Activated naive CD8-positive, alpha-beta T cell treated with anti-CD3 and anti-CD28 coated beads, Interleukin-2, amount 10 ng/mL, durations not matched to agents 7 days and 5 days (primary cell): ENCODE results near the gene RIT2. TPM values are rescaled to one million over a fixed set of nuclear protein-coding genes. Genes with fewer than 3 reads are reported as not detected.

Experiments
- ATAC-seq: fragments of 150-1000 bp; cut with Tn5 transposase; one replicate; pipeline ENCODE4 v1.10.0; 2021; ENCODE audit warnings: low read depth, moderate library complexity
- POLR2A ChIA-PET: fragments of 350-600 bp; sonication (Branson Sonifier 250); formaldehyde crosslinking; loops from one replicate; lab custom pipeline; 2021; ENCODE audit warnings: antibody characterized with exemption; lab: Charles Lee
- DNase-seq: peaks from one replicate; pipeline ENCODE4 v3.0.0; 2021
- H3K27ac Mint-ChIP-seq: one replicate; pipeline ENCODE4 v1.8.0; 2022; ENCODE audit warnings: mild to moderate bottlenecking, mixed read lengths
- H3K27me3 Mint-ChIP-seq: one replicate; pipeline ENCODE4 v1.8.0; 2022; ENCODE audit warnings: mild to moderate bottlenecking, moderate library complexity, mixed read lengths
- H3K36me3 Mint-ChIP-seq: one replicate; pipeline ENCODE4 v1.8.0; 2021; ENCODE audit warnings: mild to moderate bottlenecking, mixed read lengths
- H3K4me1 Mint-ChIP-seq: one replicate; pipeline ENCODE4 v1.8.0; 2021; ENCODE audit warnings: mixed read lengths
- H3K4me3 Mint-ChIP-seq: one replicate; pipeline ENCODE4 v1.8.0; 2022; ENCODE audit warnings: mild to moderate bottlenecking, moderate library complexity, mixed read lengths
- H3K9me3 Mint-ChIP-seq: one replicate; pipeline ENCODE4 v1.8.0; 2021; ENCODE audit warnings: mixed read lengths
- total RNA-seq, 2 experiments: library from RNA; stranded (reverse); gene quantifications; one replicate each; pipeline ENCODE4 v1.2.3, GENCODE V29; 2021

The RIT2 gene
- not detected for total RNA-seq

DNA sequence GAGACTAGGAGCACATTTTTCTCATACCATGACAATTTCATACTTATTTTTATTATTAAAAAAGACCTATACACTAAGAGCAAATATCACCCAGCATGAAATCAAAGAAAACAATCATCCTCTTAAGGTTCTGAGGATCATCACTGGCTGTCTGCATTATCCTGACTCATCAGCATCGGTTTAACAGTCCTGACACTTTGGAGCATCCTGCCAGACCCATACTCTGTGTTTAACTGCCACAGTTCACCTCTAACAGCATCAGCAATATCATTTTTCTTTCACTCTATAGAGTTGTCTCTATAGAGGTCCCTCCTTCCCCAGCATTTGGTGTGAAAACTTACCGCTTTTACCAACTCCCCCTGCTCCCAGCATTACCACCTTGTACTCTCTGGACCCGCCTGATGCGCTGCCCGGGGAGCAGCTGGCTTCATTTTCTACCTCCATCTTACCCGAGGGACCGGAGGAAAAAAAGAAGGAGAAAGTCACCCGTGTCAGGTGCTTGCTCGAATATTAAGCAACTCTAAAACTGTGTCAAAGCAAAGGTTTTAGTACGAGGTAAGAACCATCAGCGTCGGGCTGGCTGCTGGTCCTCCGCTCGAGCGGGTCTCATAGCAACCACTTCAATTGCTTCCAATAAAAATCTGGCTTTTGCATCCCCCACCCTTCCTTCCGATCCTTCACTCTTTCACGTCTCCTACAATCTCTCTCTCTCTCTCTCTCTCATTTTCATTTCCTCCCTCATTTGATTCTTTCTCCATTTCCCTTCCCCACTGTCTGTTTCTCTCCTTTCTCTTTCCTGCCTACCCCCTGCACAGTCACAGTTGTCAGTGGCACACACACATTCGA is at the start of gene RIT2:
Gene RIT2, minus strand, starts transcription at position 610 of the 846 bp plus-strand sequence.
- Mint-ChIP-seq H3K27ac (no peak within 1 kb of the TSS), H3K27me3 (no peaks in the 10 kb centered on the region), H3K4me3 (no peak within 1 kb of the TSS), H3K36me3 (no peaks in the 10 kb centered on the region), H3K9me3 (no peaks in the 10 kb centered on the region), H3K4me1 (no peaks in the 10 kb centered on the region)
- no peak for DNase-seq
- POLR2A ChIA-PET, result no interaction called here
- no peak for ATAC-seq

DNA sequence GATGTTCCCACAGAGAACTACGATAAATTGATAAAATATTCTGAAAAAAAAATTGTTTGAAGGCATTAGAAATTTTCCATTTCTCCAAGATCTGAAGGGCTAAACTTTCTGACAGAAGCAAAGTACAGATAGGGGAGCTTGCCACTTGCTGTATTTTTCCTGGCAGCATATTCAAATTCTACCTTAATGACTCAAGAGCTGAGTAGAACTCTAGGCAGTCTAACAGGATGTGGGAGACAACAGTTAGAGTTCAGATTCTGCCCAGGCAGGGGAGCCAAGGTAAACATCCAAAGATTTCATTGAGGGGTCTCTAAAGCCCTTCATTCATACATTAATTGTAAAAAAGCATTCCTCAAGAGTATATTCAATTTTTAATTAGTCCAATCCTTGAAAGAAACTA is 46.0 kb upstream of the RIT2 start:
- ATAC-seq, result no peak
- H3K4me1 Mint-ChIP-seq, result no peaks in the 10 kb centered on the region
- POLR2A ChIA-PET, result no interaction called here
- H3K27ac Mint-ChIP-seq, result no peak overlapping the region
- H3K27me3 Mint-ChIP-seq, result no peaks in the 10 kb centered on the region
- peaks cover 3% of the 10 kb centered on the region for H3K9me3 Mint-ChIP-seq
- H3K36me3 Mint-ChIP-seq, result no peaks in the 10 kb centered on the region
- H3K4me3 Mint-ChIP-seq, result no peak overlapping the region
- DNase-seq, result no peak

DNA sequence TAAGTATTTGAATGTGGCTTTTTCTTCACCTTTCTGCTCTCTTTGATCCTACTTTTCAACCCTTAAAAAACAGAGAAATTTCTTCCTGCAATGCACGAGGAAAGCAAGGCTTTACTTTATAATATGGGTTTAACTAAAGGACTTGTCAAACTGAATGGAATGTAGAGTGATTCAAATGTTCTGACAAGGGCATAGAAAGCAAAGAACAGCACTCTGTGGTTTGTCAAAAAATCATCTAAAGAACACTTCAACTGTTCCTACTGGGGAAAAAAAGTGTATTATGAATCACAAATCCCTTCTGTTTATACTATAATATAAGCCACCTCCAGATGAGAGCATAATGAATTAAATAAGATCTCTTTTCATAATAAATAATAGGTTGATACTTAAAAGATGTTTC is 45.0 kb upstream of the RIT2 start:
- DNase-seq (no peak), ATAC-seq (no peak)
- peaks cover 2% of the 10 kb centered on the region for H3K9me3 Mint-ChIP-seq
- H3K4me3 Mint-ChIP-seq, result no peak overlapping the region
- H3K36me3 Mint-ChIP-seq, result no peaks in the 10 kb centered on the region
- H3K4me1 Mint-ChIP-seq, result no peaks in the 10 kb centered on the region
- POLR2A ChIA-PET, result no interaction called here
- H3K27me3 Mint-ChIP-seq, result no peaks in the 10 kb centered on the region
- H3K27ac Mint-ChIP-seq, result no peak overlapping the region

DNA sequence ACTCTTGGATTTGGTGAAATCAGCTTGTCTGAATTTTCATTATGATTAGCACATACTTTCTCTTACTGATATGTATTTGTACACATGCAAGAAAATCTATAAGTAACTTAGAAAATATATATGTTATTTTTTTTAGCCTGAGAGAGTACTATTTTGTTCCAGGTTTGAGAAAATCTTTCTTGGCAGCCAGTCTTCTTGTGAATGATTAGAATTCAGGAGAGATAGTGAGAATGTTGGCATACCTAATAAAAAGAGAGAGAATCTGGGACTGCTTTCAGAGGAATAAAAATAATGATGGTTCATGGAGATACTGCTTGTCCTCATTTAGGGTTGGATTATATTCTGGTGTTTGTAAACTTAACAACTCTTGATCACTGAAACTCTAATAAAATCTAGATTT is 44.4 kb upstream of the RIT2 start:
- ATAC-seq (no peak), DNase-seq (no peak)
- Mint-ChIP-seq H3K9me3 (peaks cover 4% of the 10 kb centered on the region), H3K4me1 (no peaks in the 10 kb centered on the region), H3K4me3 (no peak overlapping the region), H3K36me3 (no peaks in the 10 kb centered on the region), H3K27ac (no peak overlapping the region), H3K27me3 (no peaks in the 10 kb centered on the region)
- POLR2A ChIA-PET, result no interaction called here

DNA sequence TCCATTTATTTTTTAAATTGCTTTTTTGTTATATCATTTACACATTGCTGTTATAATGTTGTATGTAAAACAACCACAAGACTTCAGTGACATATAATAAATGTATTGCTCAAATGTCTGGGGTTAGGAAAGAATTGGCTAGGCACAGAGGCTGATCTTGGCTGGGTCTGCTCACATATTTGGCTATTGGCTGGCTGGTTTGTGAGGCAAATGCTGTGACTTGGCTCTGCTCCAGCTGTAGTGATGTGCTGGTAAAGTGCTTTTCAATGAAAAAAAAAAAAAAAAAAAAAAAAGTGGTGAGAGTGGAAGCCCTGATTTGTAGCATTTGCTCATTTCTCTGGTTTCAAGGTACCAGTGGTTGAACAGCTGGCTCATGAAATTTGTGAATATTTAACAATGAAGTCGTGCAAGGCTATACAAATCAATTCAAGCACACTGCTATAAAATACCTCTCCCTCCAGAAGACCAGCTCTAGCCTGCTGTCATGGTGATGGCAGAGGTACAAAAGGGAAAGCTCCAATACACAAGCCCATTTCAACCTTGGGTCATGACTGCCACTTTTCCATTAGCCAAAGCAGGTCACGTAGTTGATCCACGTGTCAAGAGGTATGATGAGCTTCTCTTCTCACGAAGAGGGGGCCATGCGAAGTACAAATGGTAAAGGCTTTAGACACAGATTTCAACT is 43.7 kb upstream of the RIT2 start:
- H3K4me3 Mint-ChIP-seq, result no peak overlapping the region
- no peaks in the 10 kb centered on the region for H3K4me1 Mint-ChIP-seq
- H3K9me3 Mint-ChIP-seq, result peaks cover 4% of the 10 kb centered on the region
- no peaks in the 10 kb centered on the region for H3K36me3 Mint-ChIP-seq
- no peak overlapping the region for H3K27ac Mint-ChIP-seq
- POLR2A ChIA-PET, result no interaction called here
- DNase-seq (no peak), ATAC-seq (no peak)
- H3K27me3 Mint-ChIP-seq, result no peaks in the 10 kb centered on the region

DNA sequence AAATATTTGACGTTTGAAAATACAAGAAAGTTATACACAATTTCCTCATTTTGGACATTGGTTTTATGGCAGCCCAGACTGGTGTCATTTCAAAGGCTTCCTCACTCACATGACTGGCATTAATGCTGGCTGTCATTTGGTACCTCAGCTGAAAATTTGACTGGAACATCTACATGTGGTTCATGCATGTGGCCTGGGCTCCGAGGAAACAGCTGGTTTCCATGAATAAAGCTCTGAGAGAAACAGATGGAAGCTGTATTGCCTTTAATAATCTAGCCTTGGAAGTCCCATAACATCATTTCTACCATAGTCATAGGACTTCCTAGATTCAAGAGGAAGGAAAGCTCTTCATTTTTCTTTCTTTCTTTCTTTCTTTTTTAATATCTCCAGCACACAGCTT is 42.9 kb upstream of the RIT2 start:
- Mint-ChIP-seq H3K27ac (no peak overlapping the region), H3K36me3 (no peaks in the 10 kb centered on the region), H3K27me3 (no peaks in the 10 kb centered on the region), H3K4me1 (no peaks in the 10 kb centered on the region), H3K4me3 (no peak overlapping the region), H3K9me3 (peaks cover 2% of the 10 kb centered on the region)
- DNase-seq (no peak), ATAC-seq (no peak)
- POLR2A ChIA-PET, result no interaction called here

DNA sequence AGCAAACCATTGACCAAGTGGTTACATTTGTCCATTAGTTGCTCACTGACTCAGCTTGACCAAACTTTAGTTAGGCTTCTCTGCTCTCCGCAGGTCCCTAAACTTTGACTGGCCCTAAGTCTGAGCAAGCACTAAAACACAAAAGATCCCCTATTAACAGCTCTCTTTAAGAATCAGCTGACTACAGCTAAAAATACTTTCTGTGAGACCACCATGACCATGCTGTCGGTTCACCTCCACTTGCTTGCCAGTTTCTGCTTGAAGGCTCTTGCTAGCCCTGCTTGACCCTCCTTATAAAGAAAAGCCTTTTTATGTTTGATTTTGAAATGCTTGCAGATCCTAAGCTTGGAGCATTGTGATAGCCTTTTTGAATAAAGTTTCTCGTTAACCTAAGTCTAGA is 40.4 kb upstream of the RIT2 start:
- H3K4me3 Mint-ChIP-seq, result no peak overlapping the region
- H3K36me3 Mint-ChIP-seq, result no peaks in the 10 kb centered on the region
- no peak for DNase-seq
- no peaks in the 10 kb centered on the region for H3K4me1 Mint-ChIP-seq
- no peaks in the 10 kb centered on the region for H3K27me3 Mint-ChIP-seq
- no peak for ATAC-seq
- no peak overlapping the region for H3K27ac Mint-ChIP-seq
- POLR2A ChIA-PET, result no interaction called here
- peaks cover 2% of the 10 kb centered on the region for H3K9me3 Mint-ChIP-seq

DNA sequence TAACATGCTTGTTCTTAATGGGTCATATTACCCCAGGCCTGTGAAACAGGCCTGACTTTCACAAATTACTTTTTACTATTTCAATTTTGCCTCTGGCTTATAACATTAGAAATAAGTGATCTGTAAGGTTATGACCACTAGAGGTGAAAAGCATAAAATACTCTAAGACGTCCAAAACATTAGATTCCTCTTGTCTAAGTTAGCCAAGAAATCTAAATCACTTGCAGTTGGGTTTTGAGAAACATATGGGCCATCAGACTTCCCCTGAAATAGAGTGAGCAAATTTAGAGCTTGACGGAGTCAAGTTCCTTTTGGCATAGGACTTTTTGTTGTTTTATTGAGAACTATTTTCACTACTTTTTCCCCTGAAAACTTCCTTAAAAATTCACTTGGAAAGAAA is 32.7 kb upstream of the RIT2 start:
- H3K4me3 Mint-ChIP-seq, result no peak overlapping the region
- no peak for ATAC-seq
- POLR2A ChIA-PET, result no interaction called here
- no peaks in the 10 kb centered on the region for H3K9me3 Mint-ChIP-seq
- H3K4me1 Mint-ChIP-seq, result no peaks in the 10 kb centered on the region
- H3K27me3 Mint-ChIP-seq, result no peaks in the 10 kb centered on the region
- H3K36me3 Mint-ChIP-seq, result no peaks in the 10 kb centered on the region
- DNase-seq, result no peak
- H3K27ac Mint-ChIP-seq, result no peak overlapping the region

DNA sequence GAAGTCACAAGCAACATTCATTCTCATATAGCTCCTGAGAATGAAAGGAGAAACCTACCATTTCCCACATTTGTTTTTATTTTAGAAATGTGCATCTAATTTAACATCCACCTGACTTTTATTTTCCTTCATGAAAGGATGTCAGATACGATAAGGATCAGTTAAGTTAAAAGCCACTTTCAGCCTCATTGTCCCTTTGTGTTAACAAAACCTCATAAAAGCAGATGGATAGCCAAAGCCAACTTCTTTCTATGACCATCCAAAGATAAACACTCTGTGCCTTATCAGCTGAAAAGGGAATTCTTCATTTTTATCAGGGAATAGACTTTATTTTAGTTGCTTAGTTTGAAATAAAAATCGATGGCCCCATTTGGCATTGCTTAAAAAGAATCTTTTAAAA is 25.7 kb upstream of the RIT2 start:
- Mint-ChIP-seq H3K4me3 (no peak overlapping the region), H3K27me3 (no peaks in the 10 kb centered on the region), H3K27ac (no peak overlapping the region), H3K4me1 (no peaks in the 10 kb centered on the region), H3K9me3 (no peaks in the 10 kb centered on the region), H3K36me3 (no peaks in the 10 kb centered on the region)
- POLR2A ChIA-PET, result no interaction called here
- ATAC-seq (no peak), DNase-seq (no peak)

DNA sequence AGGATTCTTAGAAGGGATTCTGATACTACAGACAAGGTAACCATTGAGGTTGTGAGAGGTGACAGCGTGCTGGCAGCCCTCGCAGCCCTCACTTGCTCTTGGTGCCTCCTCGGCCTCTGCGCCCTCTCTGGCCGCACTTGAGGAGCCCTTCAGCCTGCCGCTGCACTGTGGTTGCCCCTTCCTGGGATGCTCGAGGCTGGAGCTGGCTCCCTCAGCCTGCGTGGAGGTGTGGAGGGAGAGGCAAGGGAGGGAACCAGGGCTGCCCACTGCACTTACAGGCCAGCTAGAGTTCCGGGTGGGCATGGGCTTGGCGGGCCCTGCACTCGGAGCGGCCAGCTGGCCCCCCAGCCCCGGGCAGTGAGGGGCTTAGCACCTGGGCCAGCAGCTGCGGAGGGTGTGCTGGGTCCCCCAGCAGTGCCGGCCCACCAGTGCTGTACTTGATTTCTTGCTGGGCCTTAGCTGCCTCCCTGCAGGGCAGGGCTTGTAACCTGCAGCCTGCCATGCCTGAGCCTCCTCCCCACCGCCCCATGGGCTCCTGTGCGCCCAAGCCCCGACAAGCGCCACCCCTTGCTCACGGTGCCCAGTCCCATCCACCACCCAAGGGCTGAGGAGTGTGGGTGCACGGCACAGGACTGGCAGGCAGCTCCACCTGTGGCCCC is 23.9 kb upstream of the RIT2 start:
- Mint-ChIP-seq H3K4me3 (no peak overlapping the region), H3K36me3 (no peaks in the 10 kb centered on the region), H3K27me3 (no peaks in the 10 kb centered on the region), H3K9me3 (peaks cover 4% of the 10 kb centered on the region), H3K27ac (no peak overlapping the region), H3K4me1 (no peaks in the 10 kb centered on the region)
- POLR2A ChIA-PET, result no interaction called here
- ATAC-seq, result no peak
- DNase-seq, result no peak

DNA sequence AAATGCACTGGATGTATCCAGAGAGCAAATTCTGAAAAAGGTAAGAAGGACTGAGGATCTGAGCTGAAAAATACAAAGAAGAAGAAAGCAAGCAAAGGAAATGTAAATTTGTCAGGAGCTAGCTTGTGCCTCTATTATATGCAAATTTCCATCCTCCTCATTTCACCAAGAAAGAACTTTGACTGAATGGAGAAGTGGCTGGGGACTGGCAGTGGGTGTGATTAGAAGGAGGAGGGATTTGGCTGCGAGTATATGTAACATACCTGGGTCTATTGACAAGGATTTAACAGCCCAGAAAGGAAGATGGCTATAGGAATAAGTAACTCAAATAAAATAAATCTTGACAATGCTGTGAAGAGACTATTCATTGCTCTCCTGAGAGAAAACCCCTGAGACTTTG is 19.4 kb upstream of the RIT2 start:
- H3K4me3 Mint-ChIP-seq, result no peak overlapping the region
- no peaks in the 10 kb centered on the region for H3K36me3 Mint-ChIP-seq
- no peaks in the 10 kb centered on the region for H3K4me1 Mint-ChIP-seq
- POLR2A ChIA-PET, result no interaction called here
- no peak overlapping the region for H3K27ac Mint-ChIP-seq
- peaks cover 4% of the 10 kb centered on the region for H3K9me3 Mint-ChIP-seq
- ATAC-seq, result no peak
- H3K27me3 Mint-ChIP-seq, result no peaks in the 10 kb centered on the region
- no peak for DNase-seq

DNA sequence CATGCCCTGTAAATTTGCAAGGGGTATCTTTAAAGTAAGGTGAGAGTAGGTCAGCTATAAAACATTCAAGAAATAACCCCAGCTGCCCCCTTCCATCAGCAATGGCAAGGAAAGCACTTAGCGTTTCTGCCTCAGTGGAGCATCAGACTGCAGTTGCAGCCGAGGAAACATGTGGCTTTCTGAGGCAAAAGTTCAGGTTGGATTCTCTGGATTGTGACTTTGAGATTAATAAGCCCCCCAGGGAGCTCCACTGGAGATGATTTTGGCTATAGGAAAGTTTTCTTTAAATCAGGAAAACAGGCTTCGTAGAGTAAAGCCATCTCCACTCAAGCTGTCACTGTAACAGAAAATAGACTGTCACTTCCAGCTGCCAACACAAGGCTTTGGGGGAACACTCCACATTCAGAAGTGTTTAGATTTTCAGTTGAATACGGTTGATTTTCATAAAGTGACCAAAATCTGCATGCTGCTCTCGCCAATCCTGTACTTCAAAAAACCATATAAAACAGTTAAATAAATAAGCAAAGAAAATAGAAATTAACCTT is 15.3 kb upstream of the RIT2 start:
- H3K27me3 Mint-ChIP-seq, result no peaks in the 10 kb centered on the region
- POLR2A ChIA-PET, result no interaction called here
- H3K4me3 Mint-ChIP-seq, result no peak overlapping the region
- ATAC-seq, result no peak
- no peak overlapping the region for H3K27ac Mint-ChIP-seq
- peaks cover 4% of the 10 kb centered on the region for H3K9me3 Mint-ChIP-seq
- no peaks in the 10 kb centered on the region for H3K4me1 Mint-ChIP-seq
- no peaks in the 10 kb centered on the region for H3K36me3 Mint-ChIP-seq
- DNase-seq, result no peak

DNA sequence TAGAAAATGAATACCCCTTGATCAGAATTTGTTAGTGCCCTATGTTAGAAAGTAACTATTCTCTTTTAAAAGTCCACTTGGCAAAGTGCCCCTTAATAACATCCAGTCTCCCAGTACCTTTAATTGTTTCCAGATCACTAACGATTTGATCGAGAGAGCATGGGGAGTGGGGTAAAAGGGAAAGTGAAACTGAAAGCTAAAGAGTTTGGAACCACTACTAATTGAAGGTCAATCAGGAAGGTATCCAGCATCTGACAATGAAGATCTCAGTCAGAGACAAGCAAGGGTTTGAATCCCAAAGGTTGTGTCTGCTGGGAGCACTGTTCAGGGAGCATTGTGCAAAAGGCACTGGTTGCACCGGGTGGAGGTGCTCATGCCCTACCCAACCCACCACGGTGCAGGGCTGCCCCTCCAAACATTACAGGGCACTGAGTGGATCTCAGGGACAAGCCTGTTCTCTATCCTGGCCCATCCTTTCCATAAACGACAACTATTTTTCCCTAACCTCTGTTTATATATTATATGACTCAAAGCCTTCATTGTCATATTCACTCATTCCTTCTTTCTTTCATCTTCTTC is 14.6 kb upstream of the RIT2 start:
- Mint-ChIP-seq H3K4me1 (no peaks in the 10 kb centered on the region), H3K27ac (no peak overlapping the region), H3K9me3 (peaks cover 4% of the 10 kb centered on the region), H3K4me3 (no peak overlapping the region), H3K27me3 (no peaks in the 10 kb centered on the region), H3K36me3 (no peaks in the 10 kb centered on the region)
- DNase-seq, result no peak
- no peak for ATAC-seq
- POLR2A ChIA-PET, result no interaction called here
